ENCODE data around the gene NOL7.

Gene NOL7

DNA sequence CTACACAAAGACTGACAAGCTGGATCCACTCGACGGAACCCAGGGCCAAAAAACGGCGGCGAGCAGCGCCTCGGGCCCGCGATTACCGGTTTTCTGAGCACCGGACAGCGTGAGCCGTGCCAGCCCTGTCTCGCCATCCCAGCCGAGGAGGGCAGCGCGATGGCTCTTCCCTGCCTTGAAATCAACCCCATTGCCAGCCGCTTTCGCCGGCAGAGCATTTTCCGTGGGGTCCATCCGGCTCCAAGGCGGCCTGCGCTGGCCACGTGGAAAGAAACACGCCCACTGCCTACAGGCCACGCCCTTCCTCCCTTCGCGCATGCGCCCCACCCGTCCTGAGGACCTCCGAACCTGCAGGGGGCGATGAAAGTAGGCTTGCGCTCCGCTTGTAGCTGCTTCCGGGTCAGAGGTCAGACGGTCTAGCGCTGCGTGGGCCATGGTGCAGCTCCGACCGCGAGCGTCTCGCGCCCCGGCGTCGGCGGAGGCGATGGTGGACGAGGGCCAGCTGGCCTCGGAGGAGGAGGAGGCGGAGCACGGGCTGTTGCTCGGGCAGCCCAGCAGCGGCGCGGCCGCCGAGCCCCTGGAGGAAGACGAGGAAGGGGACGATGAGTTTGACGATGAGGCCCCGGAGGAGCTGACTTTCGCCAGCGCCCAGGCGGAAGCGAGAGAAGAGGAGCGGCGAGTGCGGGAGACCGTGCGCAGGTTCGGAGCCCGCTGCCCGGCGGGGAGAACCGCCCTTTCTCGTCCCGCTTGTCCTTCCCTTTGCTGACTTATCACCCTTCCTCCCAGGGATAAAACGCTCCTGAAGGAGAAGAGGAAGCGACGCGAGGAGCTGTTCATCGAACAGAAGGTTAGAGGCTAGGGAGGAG, at the start of gene NOL7:
NOL7 (plus strand) TSS at position 410 of the 866 bp plus-strand sequence; CDS start at position 434, 24 bp downstream.
- peak; percentile 98 for DNase-seq

- DNase-seq, result no peak
These were observed 49.2 kb upstream of the NOL7 start for GRCh38 chr6:13565921-13566320.

DNA sequence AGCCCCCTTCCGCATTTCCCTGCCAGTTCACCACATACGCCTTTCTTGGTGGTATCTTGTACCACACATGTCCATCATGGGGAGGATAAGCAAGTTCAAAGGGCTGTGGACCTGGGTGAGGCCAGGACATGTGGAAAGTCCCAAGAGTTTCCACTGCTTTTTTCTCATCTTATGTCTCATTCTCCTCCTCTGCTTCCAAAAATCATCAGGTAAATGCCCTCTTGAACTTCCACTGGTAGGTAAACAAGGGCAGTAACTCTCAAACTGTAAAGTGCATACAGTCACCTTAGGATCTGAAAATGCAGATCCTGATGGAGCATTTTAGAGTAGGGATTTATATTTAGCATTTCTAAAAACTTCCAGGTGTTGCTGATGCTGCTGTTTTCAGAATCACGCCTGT, 48.6 kb upstream of the NOL7 start:
- DNase-seq, result no peak

DNA sequence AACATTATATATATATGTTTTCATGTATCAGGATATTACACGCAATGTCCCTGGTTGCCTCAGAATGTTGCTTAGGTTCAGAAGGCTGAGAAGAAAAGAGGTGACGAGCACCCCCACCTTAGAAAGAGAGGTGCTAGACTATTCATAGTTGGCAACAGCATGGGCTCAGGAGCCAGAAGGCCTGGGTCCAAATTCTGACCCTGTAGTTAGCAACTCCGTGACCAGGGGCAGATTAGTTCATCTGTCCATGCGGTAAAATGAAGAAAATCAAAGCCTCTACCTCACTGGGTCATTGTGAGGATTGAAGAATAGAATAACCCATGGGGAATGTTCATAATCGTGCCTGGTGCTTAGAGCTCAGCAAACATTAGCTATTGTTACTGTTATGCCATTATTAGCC, 46.2 kb upstream of the NOL7 start:
- DNase-seq, result no peak

GRCh38 chr6:13572240-13572639, 42.9 kb upstream of the NOL7 start:
- DNase-seq, result no peak

GRCh38 chr6:13572951-13573654, 42.0 kb upstream of the NOL7 start:
- no peak for DNase-seq

- DNase-seq, result peak; percentile 48
These were observed 41.4 kb upstream of the NOL7 start for GRCh38 chr6:13573669-13574110.

- peak; percentile 93 for DNase-seq
These were observed 41.0 kb upstream of the NOL7 start for GRCh38 chr6:13574149-13574570.

- peak; percentile 80 for DNase-seq
These were observed 40.4 kb upstream of the NOL7 start, which contains the start of gene SIRT5 for GRCh38 chr6:13574571-13575376. TSS of gene SIRT5 (plus strand) at chr6:13574601. CDS start at chr6:13584111, 9,510 bp downstream.

GRCh38 chr6:13575377-13575775, 39.8 kb upstream of the NOL7 start:
- no peak for DNase-seq

GRCh38 chr6:13576017-13576416, 39.1 kb upstream of the NOL7 start:
- no peak for DNase-seq

- no peak for DNase-seq
These were observed 37.2 kb upstream of the NOL7 start for GRCh38 chr6:13577926-13578325.

DNA sequence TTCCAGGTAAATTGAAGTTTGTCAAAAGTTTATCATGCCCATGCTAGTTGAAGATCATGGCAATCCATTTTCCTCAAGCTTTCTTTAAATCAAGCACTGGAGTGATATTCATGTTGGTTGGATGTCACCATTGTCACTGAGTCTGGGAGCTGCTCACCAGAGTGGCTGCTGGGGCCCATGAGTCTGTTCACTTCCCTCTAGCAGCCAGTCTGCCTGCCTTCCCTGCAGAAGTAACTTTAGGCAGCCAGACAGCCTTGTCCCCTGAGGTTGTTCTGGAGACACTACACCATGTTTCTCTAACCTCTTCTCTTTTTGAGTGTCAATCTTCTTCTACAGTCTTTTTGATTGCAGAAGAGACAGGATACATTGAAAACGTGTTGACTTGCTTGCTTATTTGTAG, 35.2 kb upstream of the NOL7 start:
- no peak for DNase-seq

GRCh38 chr6:13581700-13582229, 33.4 kb upstream of the NOL7 start:
- DNase-seq, result no peak

DNA sequence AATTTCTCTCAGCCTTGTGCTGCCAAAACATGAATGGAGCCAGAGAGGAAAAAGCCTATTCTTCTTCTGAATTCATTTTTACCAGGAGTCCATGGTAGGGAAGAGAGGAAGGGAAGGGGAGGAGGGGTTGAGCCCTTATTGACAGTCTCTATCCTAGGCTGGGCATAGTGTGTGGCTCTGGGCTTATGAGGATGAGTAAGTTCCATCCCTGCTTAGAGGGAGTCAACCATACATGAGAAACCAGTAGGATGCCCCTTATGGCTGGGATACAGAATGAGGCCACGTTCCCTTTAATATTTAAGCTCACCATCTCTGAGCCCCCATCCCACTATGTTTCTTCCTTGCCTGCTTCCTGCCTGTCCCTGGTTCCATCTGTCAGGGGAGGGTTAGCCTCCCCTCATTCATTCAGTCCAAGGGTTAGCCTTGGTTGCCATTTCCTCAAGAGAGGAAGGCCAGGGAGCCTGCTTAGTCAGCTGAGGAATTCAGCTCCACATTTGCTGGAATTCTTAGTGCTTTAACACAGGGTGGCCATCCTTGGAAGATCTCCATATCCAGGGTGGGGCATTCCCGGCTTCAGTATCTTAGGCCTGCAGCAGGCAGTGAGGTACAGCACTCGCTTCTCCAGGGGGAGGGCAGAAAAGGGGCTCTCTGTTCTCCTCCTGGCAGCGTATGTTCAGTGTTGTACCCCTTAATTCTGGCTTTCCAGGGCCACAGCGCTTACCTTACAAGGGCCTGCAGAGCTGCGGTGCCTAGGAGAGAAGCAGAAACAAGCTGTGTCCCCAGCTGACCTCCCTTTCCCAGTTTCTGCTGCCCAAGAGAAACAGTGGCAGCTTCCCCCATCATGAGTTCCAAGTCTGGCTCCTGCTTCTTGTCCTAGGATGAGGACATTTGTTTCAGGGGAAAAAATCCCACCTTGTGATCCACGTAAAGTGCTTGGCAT, 28.3 kb upstream of the NOL7 start:
- DNase-seq, result peak; percentile 38

GRCh38 chr6:13589801-13590200, 25.3 kb upstream of the NOL7 start:
- no peak for DNase-seq

DNA sequence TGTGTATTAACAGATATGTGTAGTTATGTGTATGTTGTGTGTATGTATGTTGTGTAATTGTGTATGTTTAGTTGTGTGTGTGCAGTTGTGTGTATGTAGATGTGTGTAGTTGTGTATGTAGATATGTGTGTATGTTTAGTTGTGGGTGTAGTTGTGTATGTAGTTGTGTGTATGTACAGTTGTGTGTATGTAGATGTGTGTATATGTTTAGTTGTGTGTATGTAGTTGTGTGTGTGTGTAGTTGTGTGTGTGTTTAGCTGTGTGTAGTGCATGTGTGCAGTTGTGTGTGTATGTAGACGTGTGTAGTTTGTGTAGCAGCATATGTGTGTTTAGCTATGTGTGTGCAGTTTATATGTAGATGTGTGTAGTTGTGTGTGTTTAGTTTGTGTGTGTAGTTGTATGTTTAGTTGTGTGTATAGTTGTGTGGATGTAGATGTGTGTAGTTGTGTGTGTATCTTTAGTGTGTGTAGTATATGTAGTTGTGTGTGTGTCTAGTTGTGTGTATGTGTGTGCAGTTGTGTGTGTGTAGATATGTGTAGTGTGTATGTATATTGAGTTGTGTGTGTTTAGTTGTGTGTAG, 24.5 kb upstream of the NOL7 start:
- no peak for DNase-seq

GRCh38 chr6:13591205-13591921, 23.8 kb upstream of the NOL7 start:
- DNase-seq, result no peak

DNA sequence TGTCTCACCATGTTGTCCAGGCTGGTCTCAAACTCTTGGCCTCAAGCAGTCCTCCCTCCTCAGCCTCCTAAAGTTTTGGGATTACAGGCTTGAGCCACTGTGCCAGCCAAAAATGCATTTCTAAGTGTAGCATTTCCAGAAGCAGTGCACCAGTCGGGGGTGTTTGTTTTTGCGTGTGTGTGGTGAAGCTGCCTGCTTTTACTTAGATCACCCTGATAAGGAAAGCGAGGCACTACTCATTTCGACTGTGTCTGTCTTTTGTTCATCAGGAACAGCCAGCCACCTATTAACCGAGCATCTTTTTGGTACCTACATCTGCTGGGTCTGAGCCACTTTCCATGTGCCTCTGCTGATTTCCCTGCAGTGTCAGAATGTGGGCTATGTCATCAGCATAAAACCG, 22.0 kb upstream of the NOL7 start:
- DNase-seq, result no peak

DNA sequence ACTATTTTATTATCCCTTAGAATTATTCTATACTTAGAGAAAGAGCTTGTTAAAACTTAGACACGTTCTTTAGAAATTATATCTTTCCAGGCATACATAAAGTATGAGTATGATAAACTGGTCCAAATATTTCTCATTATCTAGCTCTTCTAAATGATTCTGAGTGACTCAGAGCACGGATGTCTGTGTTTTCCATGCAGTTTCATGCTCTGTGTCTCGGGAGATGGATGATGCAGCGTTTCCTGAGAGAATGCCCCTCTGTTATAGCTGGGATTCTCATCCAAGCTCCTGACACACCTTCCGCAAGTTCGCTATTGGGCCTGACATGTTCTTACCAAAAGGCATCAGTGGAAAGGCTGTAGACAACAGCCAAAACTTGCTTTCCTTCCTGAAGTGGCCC, 21.4 kb upstream of the NOL7 start:
- DNase-seq, result peak; percentile 54

GRCh38 chr6:13597073-13597472, 18.1 kb upstream of the NOL7 start:
- DNase-seq, result no peak
